Measurements from ENCODE around the gene INSC.

GRCh38 chr11:15224466-15224865 is 109.7 kb downstream of the INSC start:
- TF ChIP-seq POLR2AphosphoS5 (IDR thresholded peaks at IDR 0.05; ENCODE audit: low read depth, low read length): no peak
- TF ChIP-seq POLR2A (IDR thresholded peaks at IDR 0.05; ENCODE audit: low read depth, low read length): no peak
- TF ChIP-seq TAF1 (IDR thresholded peaks at IDR 0.05; ENCODE audit: low read depth, low read length): no peak

Data from GM12891 (cell line).